Endodermal cell (in vitro differentiated cells): ENCODE data around the gene SLC4A5. TPM values are rescaled to one million over a fixed set of nuclear protein-coding genes. Genes with fewer than 3 reads are reported as not detected.

ENCODE experiments used
- DNase-seq: peaks from one replicate; pipeline ENCODE4 v3.0.0-alpha.2; 2017
- H3K27ac ChIP-seq: 2 replicates; pipeline ENCODE4 v1.5.1; 2013; ENCODE audit warnings: mild to moderate bottlenecking, low read depth, low read length, moderate library complexity
- H3K27me3 ChIP-seq: 2 replicates; pipeline ENCODE4 v1.6.1; 2013; ENCODE audit warnings: mild to moderate bottlenecking, low read length, moderate library complexity; ENCODE audit not compliant: insufficient read depth, control insufficient read depth, poor library complexity, severe bottlenecking
- H3K36me3 ChIP-seq: 2 replicates; pipeline ENCODE4 v1.7.0; 2013; ENCODE audit warnings: mild to moderate bottlenecking, low read length, moderate library complexity; ENCODE audit not compliant: control insufficient read depth, insufficient read depth
- H3K4me1 ChIP-seq: one replicate; pipeline ENCODE4 v1.7.0; 2013; ENCODE audit warnings: low read length; ENCODE audit not compliant: control insufficient read depth, insufficient read depth
- H3K4me3 ChIP-seq: 2 replicates; pipeline ENCODE4 v1.5.1; 2013; ENCODE audit warnings: mild to moderate bottlenecking, low read length, moderate library complexity
- H3K9ac ChIP-seq: 2 replicates; pipeline ENCODE4 v1.6.1; 2013; ENCODE audit warnings: mild to moderate bottlenecking, low read length, moderate library complexity; ENCODE audit not compliant: poor library complexity, severe bottlenecking; ENCODE audit errors: extremely low read depth
- H3K9me3 ChIP-seq: 2 replicates; pipeline ENCODE4 v1.6.1; 2013; ENCODE audit warnings: mild to moderate bottlenecking, low read length, moderate library complexity; ENCODE audit not compliant: control insufficient read depth
- H3K27ac Mint-ChIP-seq: 2 replicates; pipeline ENCODE4 v1.8.0; 2020; ENCODE audit warnings: mixed read lengths
- H3K27me3 Mint-ChIP-seq: 2 replicates; pipeline ENCODE4 v1.8.0; 2021; ENCODE audit warnings: mild to moderate bottlenecking, mixed read lengths; ENCODE audit not compliant: insufficient read depth
- H3K36me3 Mint-ChIP-seq: 2 replicates; pipeline ENCODE4 v1.8.0; 2020; ENCODE audit warnings: low read depth, mixed read lengths
- H3K4me1 Mint-ChIP-seq: 2 replicates; pipeline ENCODE4 v1.8.0; 2020; ENCODE audit warnings: mixed read lengths
- H3K4me3 Mint-ChIP-seq: 2 replicates; pipeline ENCODE4 v1.8.0; 2020; ENCODE audit warnings: mild to moderate bottlenecking, moderate library complexity, mixed read lengths
- H3K9me3 Mint-ChIP-seq: 2 replicates; pipeline ENCODE4 v1.8.0; 2020; ENCODE audit warnings: mild to moderate bottlenecking, mixed read lengths
- CTCF ChIP-seq: fragments of 200-600 bp; sonication (generic); conservative IDR thresholded peaks from 2 replicates; pipeline ENCODE4 v1.5.0; 2021; ENCODE audit warnings: antibody characterized with exemption, mild to moderate bottlenecking
- WGBS, 2 experiments: methylation state at CpG; one replicate each; pipeline versions ENCODE4 v1.1.5 to v1.1.7; 2013; ENCODE audit warnings: missing lambda C conversion rate in 2 of 2, mixed read lengths in 1 of 2; ENCODE audit not compliant: insufficient coverage in 1 of 2, insufficient read length in 1 of 2; 5-methylcytosine and 5-hydroxymethylcytosine counted together
- total RNA-seq, 2 donors: library from RNA; stranded (reverse); fragmentation: NEBNext Ultra II Directional in 1 of 2; extraction: Animal tissue kit (Norgen Biotek cat#: 25700) in 1 of 2; gene quantifications; 2 replicates in 1 of 2; 3 replicates in 1 of 2; pipeline ENCODE4 v1.2.1, GENCODE V29; 2021

The SLC4A5 gene
- total RNA-seq, 2 donors from 2014 or later: 2.5 to 3.7 TPM

DNA sequence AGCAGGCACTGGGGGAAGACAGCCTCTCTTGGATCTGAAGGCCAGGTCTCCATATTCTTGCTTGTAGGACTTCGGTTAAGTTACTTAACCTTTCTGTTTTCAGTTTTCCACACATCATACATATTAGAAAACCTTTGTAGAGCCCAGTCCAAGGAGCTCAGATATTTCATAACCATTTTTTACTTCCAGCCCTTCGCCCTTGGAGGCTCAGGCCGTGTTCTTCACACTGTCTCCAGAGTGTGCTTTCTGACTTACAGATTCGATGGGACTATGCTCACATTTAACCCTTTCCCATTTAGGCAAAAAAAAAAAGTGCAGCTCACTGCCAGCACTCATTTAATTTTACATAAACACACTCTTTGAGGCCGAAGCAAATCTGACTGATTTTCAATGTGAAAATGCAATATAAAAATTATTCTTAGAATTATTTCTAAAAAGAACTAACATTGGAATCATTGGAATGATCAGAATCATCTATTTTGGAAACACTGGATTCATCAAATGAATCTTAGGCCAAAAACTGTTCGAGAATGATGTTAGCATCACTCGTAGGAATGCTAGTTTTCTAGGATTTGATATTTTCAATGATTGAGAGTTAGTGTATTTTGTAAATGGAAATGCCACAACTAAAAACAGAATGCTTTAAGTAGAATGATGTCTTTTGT, 89.8 kb downstream of the SLC4A5 start:
- H3K27ac ChIP-seq: no peak overlapping the region
- TF ChIP-seq CTCF: no peak
- H3K9me3 ChIP-seq: no peaks in the 10 kb centered on the region
- H3K9me3 Mint-ChIP-seq: no peaks in the 10 kb centered on the region
- 89 to 93% methylated on average over 6 of the region's 7 CpGs for WGBS, 2 experiments
- no peak overlapping the region for H3K4me3 ChIP-seq
- no peak overlapping the region for H3K4me3 Mint-ChIP-seq
- no peaks in the 10 kb centered on the region for H3K4me1 ChIP-seq
- DNase-seq: no peak
- peaks cover 2% of the 10 kb centered on the region for H3K27me3 Mint-ChIP-seq
- no peak overlapping the region for H3K27ac Mint-ChIP-seq
- H3K4me1 Mint-ChIP-seq: no peaks in the 10 kb centered on the region
- H3K9ac ChIP-seq: no peak overlapping the region
- H3K27me3 ChIP-seq: no peaks in the 10 kb centered on the region
- no peaks in the 10 kb centered on the region for H3K36me3 Mint-ChIP-seq
- no peaks in the 10 kb centered on the region for H3K36me3 ChIP-seq

DNA sequence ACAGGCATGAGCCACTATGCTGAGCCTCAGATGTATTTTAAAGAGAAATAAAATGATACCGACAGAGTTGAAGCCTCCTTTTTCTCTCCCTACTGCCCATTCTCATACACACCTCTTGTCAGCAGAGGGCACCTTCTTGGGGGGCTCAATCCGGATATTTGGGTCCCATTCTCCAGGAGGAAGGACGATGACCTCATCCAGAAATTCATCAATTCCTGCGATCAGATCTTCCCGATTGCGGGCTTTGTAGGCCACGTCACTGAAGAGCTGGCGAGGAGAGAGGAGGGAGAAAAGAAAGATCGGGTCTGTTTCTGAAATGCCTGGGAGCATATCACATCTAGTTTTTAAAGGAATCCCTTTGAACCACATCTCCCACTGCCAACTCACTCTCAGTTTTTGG, 90.4 kb downstream of the SLC4A5 start:
- H3K4me3 ChIP-seq: no peak overlapping the region
- WGBS, 2 experiments: 93 to 94% methylated on average over 2 to 9 of the region's 9 CpGs
- H3K27me3 ChIP-seq: no peaks in the 10 kb centered on the region
- Mint-ChIP-seq H3K36me3 (no peaks in the 10 kb centered on the region), H3K27ac (no peak overlapping the region), H3K9me3 (no peaks in the 10 kb centered on the region), H3K4me3 (no peak overlapping the region), H3K4me1 (no peaks in the 10 kb centered on the region), H3K27me3 (no peaks in the 10 kb centered on the region)
- H3K36me3 ChIP-seq: no peaks in the 10 kb centered on the region
- H3K9me3 ChIP-seq: no peaks in the 10 kb centered on the region
- H3K9ac ChIP-seq: no peak overlapping the region
- TF ChIP-seq CTCF: no peak
- no peak for DNase-seq
- H3K27ac ChIP-seq: no peak overlapping the region
- H3K4me1 ChIP-seq: no peaks in the 10 kb centered on the region

- H3K36me3 ChIP-seq: no peaks in the 10 kb centered on the region
- no peaks in the 10 kb centered on the region for H3K9me3 ChIP-seq
- Mint-ChIP-seq H3K4me1 (no peaks in the 10 kb centered on the region), H3K27ac (no peak overlapping the region), H3K36me3 (no peaks in the 10 kb centered on the region), H3K9me3 (no peaks in the 10 kb centered on the region), H3K4me3 (no peak overlapping the region), H3K27me3 (no peaks in the 10 kb centered on the region)
- H3K4me1 ChIP-seq: no peaks in the 10 kb centered on the region
- no peak for DNase-seq
- no peaks in the 10 kb centered on the region for H3K27me3 ChIP-seq
- no peak for TF ChIP-seq CTCF
- H3K9ac ChIP-seq: no peak overlapping the region
- H3K27ac ChIP-seq: no peak overlapping the region
- WGBS, 2 experiments: 90 to 100% methylated on average over 1 to 9 of the region's 10 CpGs
- no peak overlapping the region for H3K4me3 ChIP-seq
Observed at GRCh38 chr2:74252036-74252435, 91.2 kb downstream of the SLC4A5 start.
